Measurements from ENCODE around the gene LIMS1.
"Not testable (repeated sequence)": the region's sequence is repeated elsewhere in the genome, so short reads cannot be mapped to it uniquely, and the experiment has no call there.

LIMS1 gene

GRCh38 chr2:108533832-108534583 lies at the start of gene LIMS1:
TSS of gene LIMS1 (plus strand) at chr2:108534470. CDS start at chr2:108534563, 93 bp downstream.
- Histone ChIP-seq H3K9ac (ENCODE audit: low read length) (peak within 1 kb of the TSS; percentile 90), H3K36me3 (ENCODE audit: control insufficient read depth, insufficient read depth, low read length) (no peaks in the 10 kb centered on the region), H3K4me1 (ENCODE audit: control insufficient read depth, insufficient read depth, low read length) (peaks cover 22% of the 10 kb centered on the region), H3K27ac (ENCODE audit: low read depth, low read length) (peak within 1 kb of the TSS; percentile 93), H3K27me3 (ENCODE audit: control insufficient read depth, insufficient read depth, low read length) (peaks cover 4% of the 10 kb centered on the region; the same call in 1 of the 2 replicates), H3K9me3 (ENCODE audit: control insufficient read depth, insufficient read depth, low read depth, low read length) (no peaks in the 10 kb centered on the region), H3K4me3 (ENCODE audit: low read depth, low read length) (peak within 1 kb of the TSS; percentile 96)

GRCh38 chr2:108485253-108485652 lies 49.0 kb upstream of the LIMS1 start:
- Histone ChIP-seq H3K27me3 (ENCODE audit: control insufficient read depth, insufficient read depth, low read length) (no peaks in the 10 kb centered on the region), H3K9me3 (ENCODE audit: control insufficient read depth, insufficient read depth, low read depth, low read length) (no peaks in the 10 kb centered on the region), H3K36me3 (ENCODE audit: control insufficient read depth, insufficient read depth, low read length) (peaks cover 77% of the 10 kb centered on the region), H3K9ac (ENCODE audit: low read length) (no peak overlapping the region), H3K4me3 (ENCODE audit: low read depth, low read length) (no peak overlapping the region), H3K4me1 (ENCODE audit: control insufficient read depth, insufficient read depth, low read length) (no peaks in the 10 kb centered on the region), H3K27ac (ENCODE audit: low read depth, low read length) (no peak overlapping the region)

- peaks cover 75% of the 10 kb centered on the region for H3K36me3 ChIP-seq (ENCODE audit: control insufficient read depth, insufficient read depth, low read length)
- no peak overlapping the region for H3K9ac ChIP-seq (ENCODE audit: low read length)
- H3K9me3 ChIP-seq (ENCODE audit: control insufficient read depth, insufficient read depth, low read depth, low read length): no peaks in the 10 kb centered on the region
- H3K27me3 ChIP-seq (ENCODE audit: control insufficient read depth, insufficient read depth, low read length): no peaks in the 10 kb centered on the region
- no peaks in the 10 kb centered on the region for H3K4me1 ChIP-seq (ENCODE audit: control insufficient read depth, insufficient read depth, low read length)
- H3K27ac ChIP-seq (ENCODE audit: low read depth, low read length): no peak overlapping the region
- H3K4me3 ChIP-seq (ENCODE audit: low read depth, low read length): no peak overlapping the region
Measured at GRCh38 chr2:108490506-108491122, 43.7 kb upstream of the LIMS1 start.

- H3K9ac ChIP-seq (ENCODE audit: low read length): no peak overlapping the region
- H3K9me3 ChIP-seq (ENCODE audit: control insufficient read depth, insufficient read depth, low read depth, low read length): no peaks in the 10 kb centered on the region
- no peaks in the 10 kb centered on the region for H3K4me1 ChIP-seq (ENCODE audit: control insufficient read depth, insufficient read depth, low read length)
- H3K27ac ChIP-seq (ENCODE audit: low read depth, low read length): no peak overlapping the region
- H3K36me3 ChIP-seq (ENCODE audit: control insufficient read depth, insufficient read depth, low read length): peaks cover 67% of the 10 kb centered on the region
- H3K4me3 ChIP-seq (ENCODE audit: low read depth, low read length): no peak overlapping the region
- H3K27me3 ChIP-seq (ENCODE audit: control insufficient read depth, insufficient read depth, low read length): no peaks in the 10 kb centered on the region
Measured at GRCh38 chr2:108491848-108492247, 42.4 kb upstream of the LIMS1 start.

GRCh38 chr2:108492364-108492763 lies 41.9 kb upstream of the LIMS1 start:
- H3K36me3 ChIP-seq (ENCODE audit: control insufficient read depth, insufficient read depth, low read length): peaks cover 67% of the 10 kb centered on the region
- H3K9me3 ChIP-seq (ENCODE audit: control insufficient read depth, insufficient read depth, low read depth, low read length): no peaks in the 10 kb centered on the region
- no peak overlapping the region for H3K27ac ChIP-seq (ENCODE audit: low read depth, low read length)
- no peaks in the 10 kb centered on the region for H3K27me3 ChIP-seq (ENCODE audit: control insufficient read depth, insufficient read depth, low read length)
- no peak overlapping the region for H3K9ac ChIP-seq (ENCODE audit: low read length)
- H3K4me3 ChIP-seq (ENCODE audit: low read depth, low read length): no peak overlapping the region
- H3K4me1 ChIP-seq (ENCODE audit: control insufficient read depth, insufficient read depth, low read length): no peaks in the 10 kb centered on the region

- not testable (repeated sequence) for H3K9ac ChIP-seq (ENCODE audit: low read length); H3K4me1 ChIP-seq (ENCODE audit: control insufficient read depth, insufficient read depth, low read length); H3K27ac ChIP-seq (ENCODE audit: low read depth, low read length); H3K9me3 ChIP-seq (ENCODE audit: control insufficient read depth, insufficient read depth, low read depth, low read length); H3K27me3 ChIP-seq (ENCODE audit: control insufficient read depth, insufficient read depth, low read length); H3K4me3 ChIP-seq (ENCODE audit: low read depth, low read length)
- peaks cover 42% of the 10 kb centered on the region for H3K36me3 ChIP-seq (ENCODE audit: control insufficient read depth, insufficient read depth, low read length)
Measured at GRCh38 chr2:108496167-108496566, 38.1 kb upstream of the LIMS1 start.

GRCh38 chr2:108507620-108508019 lies 26.6 kb upstream of the LIMS1 start:
- not testable (repeated sequence) for H3K9me3 ChIP-seq (ENCODE audit: control insufficient read depth, insufficient read depth, low read depth, low read length); H3K27me3 ChIP-seq (ENCODE audit: control insufficient read depth, insufficient read depth, low read length); H3K9ac ChIP-seq (ENCODE audit: low read length); H3K4me3 ChIP-seq (ENCODE audit: low read depth, low read length); H3K4me1 ChIP-seq (ENCODE audit: control insufficient read depth, insufficient read depth, low read length); H3K27ac ChIP-seq (ENCODE audit: low read depth, low read length)
- H3K36me3 ChIP-seq (ENCODE audit: control insufficient read depth, insufficient read depth, low read length): peaks cover 13% of the 10 kb centered on the region

GRCh38 chr2:108512431-108512830 lies 21.8 kb upstream of the LIMS1 start:
- H3K36me3 ChIP-seq (ENCODE audit: control insufficient read depth, insufficient read depth, low read length); H3K27me3 ChIP-seq (ENCODE audit: control insufficient read depth, insufficient read depth, low read length); H3K9me3 ChIP-seq (ENCODE audit: control insufficient read depth, insufficient read depth, low read depth, low read length); H3K27ac ChIP-seq (ENCODE audit: low read depth, low read length); H3K9ac ChIP-seq (ENCODE audit: low read length); H3K4me1 ChIP-seq (ENCODE audit: control insufficient read depth, insufficient read depth, low read length); H3K4me3 ChIP-seq (ENCODE audit: low read depth, low read length): not testable (repeated sequence)

GRCh38 chr2:108514478-108514877 lies 19.8 kb upstream of the LIMS1 start:
- not testable (repeated sequence) for H3K27ac ChIP-seq (ENCODE audit: low read depth, low read length); H3K9ac ChIP-seq (ENCODE audit: low read length); H3K4me3 ChIP-seq (ENCODE audit: low read depth, low read length); H3K4me1 ChIP-seq (ENCODE audit: control insufficient read depth, insufficient read depth, low read length); H3K27me3 ChIP-seq (ENCODE audit: control insufficient read depth, insufficient read depth, low read length); H3K36me3 ChIP-seq (ENCODE audit: control insufficient read depth, insufficient read depth, low read length); H3K9me3 ChIP-seq (ENCODE audit: control insufficient read depth, insufficient read depth, low read depth, low read length)

GRCh38 chr2:108524688-108525087 lies 9.6 kb upstream of the LIMS1 start:
- H3K4me1 ChIP-seq (ENCODE audit: control insufficient read depth, insufficient read depth, low read length); H3K36me3 ChIP-seq (ENCODE audit: control insufficient read depth, insufficient read depth, low read length); H3K4me3 ChIP-seq (ENCODE audit: low read depth, low read length); H3K9ac ChIP-seq (ENCODE audit: low read length); H3K27me3 ChIP-seq (ENCODE audit: control insufficient read depth, insufficient read depth, low read length); H3K9me3 ChIP-seq (ENCODE audit: control insufficient read depth, insufficient read depth, low read depth, low read length); H3K27ac ChIP-seq (ENCODE audit: low read depth, low read length): not testable (repeated sequence)

- H3K4me3 ChIP-seq (ENCODE audit: low read depth, low read length); H3K27me3 ChIP-seq (ENCODE audit: control insufficient read depth, insufficient read depth, low read length); H3K36me3 ChIP-seq (ENCODE audit: control insufficient read depth, insufficient read depth, low read length); H3K9ac ChIP-seq (ENCODE audit: low read length); H3K27ac ChIP-seq (ENCODE audit: low read depth, low read length); H3K4me1 ChIP-seq (ENCODE audit: control insufficient read depth, insufficient read depth, low read length); H3K9me3 ChIP-seq (ENCODE audit: control insufficient read depth, insufficient read depth, low read depth, low read length): not testable (repeated sequence)
Measured at GRCh38 chr2:108525258-108525657, 9.0 kb upstream of the LIMS1 start.
